Adrenal gland (tissue), 12 donors: ENCODE measurements around the gene C16orf54. TPM values are rescaled to one million over a fixed set of nuclear protein-coding genes. Genes with fewer than 3 reads are reported as not detected.
"Not testable (repeated sequence)": the region's sequence is repeated elsewhere in the genome, so short reads cannot be mapped to it uniquely, and the experiment has no call there.

Experiments used
- DNase-seq, 7 donors: peaks; one replicate each; pipeline ENCODE4 v3.0.0-alpha.2; 2019 to 2020
- H3K27ac ChIP-seq, 5 donors: fragments of 200-600 bp; sonication (generic) in 4 of 5; 1 replicate in 3 of 5; 2 replicates in 2 of 5; pipeline versions ENCODE4 v1.5.1 to v1.8.0; 2016 to 2020; ENCODE audit warnings: mild to moderate bottlenecking in 1 of 5
- H3K27me3 ChIP-seq: fragments of 200-600 bp; 2 replicates; pipeline ENCODE4 v1.8.0; 2021
- H3K36me3 ChIP-seq, 2 donors: fragments of 200-600 bp; replicated peaks in 1 of 2; 1 replicate in 1 of 2; 2 replicates in 1 of 2; pipeline versions ENCODE4 v1.5.1 to v1.8.0; 2018 to 2022
- H3K4me1 ChIP-seq, 2 donors: fragments of 200-600 bp; replicated peaks in 1 of 2; 1 replicate in 1 of 2; 2 replicates in 1 of 2; pipeline versions ENCODE4 v1.5.1 to v1.8.0; 2018 to 2021
- H3K4me3 ChIP-seq, 4 donors: fragments of 200-600 bp; sonication (generic) in 3 of 4; one replicate each; pipeline ENCODE4 v1.5.1; 2016 to 2018
- H3K9me3 ChIP-seq, 3 donors: fragments of 200-600 bp; sonication (generic) in 1 of 3; replicated peaks in 1 of 3; 1 replicate in 2 of 3; 2 replicates in 1 of 3; pipeline versions ENCODE4 v1.5.1 to v1.8.0; 2016 to 2021
- CTCF ChIP-seq, 6 experiments: fragments of 450-650 bp in 4 of 6; fragments of 200-600 bp in 2 of 6; sonication (generic) in 1 of 6; IDR thresholded peaks; 1 replicate in 5 of 6; 2 replicates in 1 of 6; pipeline versions ENCODE4 v1.5.1 to v1.8.0; 2016 to 2021; ENCODE audit warnings: antibody characterized with exemption in 6 of 6, mild to moderate bottlenecking in 2 of 6, moderate library complexity in 1 of 6
- POLR2A ChIP-seq, 2 donors: fragments of 450-650 bp; IDR thresholded peaks; one replicate each; pipeline ENCODE4 v1.6.1; 2017; ENCODE audit warnings: antibody characterized with exemption in 2 of 2, mild to moderate bottlenecking in 2 of 2, moderate library complexity in 1 of 2
- WGBS, 4 donors: extraction: QIAGEN DNeasy Blood & Tissue Kit in 2 of 4; methylation state at CpG; one replicate each; pipeline versions ENCODE4 v1.1.5 to v1.1.7; 2013 to 2017; 5-methylcytosine and 5-hydroxymethylcytosine counted together
- intact Hi-C, 2 donors: fragments of 100-400 bp; cut with DNase I; formaldehyde crosslinking; loops; one replicate each; pipeline versions ENCODE4 v1.14.1 to v1.15.0; 2022 to 2023
- polyA plus RNA-seq, 3 donors: library from polyadenylated mRNA; stranded (reverse); fragments of 200-250 nt in 2 of 3; fragments of 350-450 nt in 1 of 3; fragmentation: Illumina TruSeq in 1 of 3; extraction: RNeasy Lipid Tissue Mini Kit (QIAGEN cat#74804) in 1 of 3; gene quantifications; one replicate each; pipeline ENCODE4 v1.2.3, GENCODE V29; 2013 to 2014
- total RNA-seq, 9 donors: library from RNA; depleted of rRNA in 4 of 9; stranded (reverse); fragments of >200 nt in 4 of 9; fragments of 120-200 nt in 1 of 9; fragmentation: NEBNext Ultra II Directional in 1 of 9; extraction: Animal tissue kit (Norgen Biotek cat#: 25700) in 1 of 9; gene quantifications; one replicate each; pipeline versions ENCODE4 v1.1.0 to v1.2.4, GENCODE V29; 2013 to 2023
- donor health status: healthy with polysubstance abuse.
- donor health status: Bipolar disorder and iron deficiency.
- donor health status: DM: yes; HTN: yes; CAD: no.
- donor health status: DM: no; HTN: no; CAD: no.
- donor health status: DM: no; HTN: no; CAD: no.
- donor health status: DM: yes; HTN: yes; CAD: no.

C16orf54 gene
- total and polyA plus RNA-seq, 12 donors: 0.11 to 1.8 (median 0.69) TPM

GRCh38 chr16:29760567-29761279 lies 14.9 kb upstream of the C16orf54 start:
- no peaks in the 10 kb centered on the region for H3K36me3 ChIP-seq
- no peak for DNase-seq
- 76 to 83% (median 82%) methylated on average over 9 of the region's 9 CpGs for WGBS, 4 donors
- intact Hi-C loops: no loop called here
- no peak overlapping the region for H3K4me3 ChIP-seq
- no peaks in the 10 kb centered on the region for H3K9me3 ChIP-seq
- no peaks in the 10 kb centered on the region for H3K27me3 ChIP-seq
- no peak for TF ChIP-seq POLR2A (IDR thresholded peaks at IDR 0.05)
- TF ChIP-seq CTCF (IDR thresholded peaks at IDR 0.05): no peak
- H3K27ac ChIP-seq: no peak overlapping the region
- H3K4me1 ChIP-seq: no peaks in the 10 kb centered on the region

GRCh38 chr16:29757950-29758466 lies 12.2 kb upstream of the C16orf54 start:
- Histone ChIP-seq H3K36me3 (no peaks in the 10 kb centered on the region), H3K27me3 (no peaks in the 10 kb centered on the region), H3K4me3 (no peak overlapping the region), H3K9me3 (no peaks in the 10 kb centered on the region), H3K4me1 (no peaks in the 10 kb centered on the region), H3K27ac (no peak overlapping the region)
- intact Hi-C loops: no loop called here
- WGBS, 4 donors: 54 to 66% (median 64%) methylated on average over 6 of the region's 6 CpGs
- peak in 3 of 7 donors; percentile 25 to 28 (median 28) for DNase-seq
- no peak for TF ChIP-seq POLR2A (IDR thresholded peaks at IDR 0.05)
- no peak for TF ChIP-seq CTCF (IDR thresholded peaks at IDR 0.05)

- WGBS, 4 donors: 81 to 93% (median 84%) methylated on average over 8 of the region's 8 CpGs
- H3K27ac ChIP-seq, H3K9me3 ChIP-seq, H3K4me1 ChIP-seq, DNase-seq, H3K36me3 ChIP-seq, intact Hi-C loops, H3K27me3 ChIP-seq, H3K4me3 ChIP-seq: not testable (repeated sequence)
These were observed 11.3 kb upstream of the C16orf54 start for GRCh38 chr16:29757086-29757485.

DNA sequence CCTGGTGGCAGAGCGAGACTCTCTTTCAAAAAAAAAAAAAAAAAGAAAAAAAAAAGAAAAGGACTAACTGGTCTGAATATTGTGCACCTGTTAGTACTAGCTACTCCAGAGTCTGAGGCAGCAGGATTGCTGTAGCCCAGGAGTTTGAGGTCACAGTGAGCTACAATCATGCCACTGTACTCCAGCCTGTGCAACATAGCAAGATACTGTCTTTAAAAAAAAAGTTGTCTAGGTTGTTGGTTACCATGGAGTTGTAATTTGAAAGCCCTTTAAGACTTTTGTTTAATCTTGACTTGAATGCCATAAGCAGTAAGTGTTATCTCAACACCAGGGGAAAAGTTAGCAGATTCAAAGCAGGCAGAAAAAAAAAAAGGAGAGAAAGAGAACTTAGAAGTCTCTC lies 10.9 kb upstream of the C16orf54 start:
- DNase-seq: no peak
- 56 to 100% (median 80%) methylated on average over 1 of the region's 1 CpG for WGBS, 4 donors

More for the DNA sequence above, 10.9 kb upstream of the C16orf54 start:
- H3K36me3 ChIP-seq: no peaks in the 10 kb centered on the region
- TF ChIP-seq POLR2A (IDR thresholded peaks at IDR 0.05) (no peak), CTCF (IDR thresholded peaks at IDR 0.05) (no peak)
- H3K9me3 ChIP-seq: no peaks in the 10 kb centered on the region
- H3K4me1 ChIP-seq: no peaks in the 10 kb centered on the region
- intact Hi-C loops: no loop called here
- no peaks in the 10 kb centered on the region for H3K27me3 ChIP-seq
- no peak overlapping the region for H3K27ac ChIP-seq
- no peak overlapping the region for H3K4me3 ChIP-seq
